ENCODE measurements around the gene DAB2IP. TPM values are rescaled to one million over a fixed set of nuclear protein-coding genes. Genes with fewer than 3 reads are reported as not detected.

Gene DAB2IP
- total RNA-seq, 1 donor from 2014 or later: 27.3 TPM

DNA sequence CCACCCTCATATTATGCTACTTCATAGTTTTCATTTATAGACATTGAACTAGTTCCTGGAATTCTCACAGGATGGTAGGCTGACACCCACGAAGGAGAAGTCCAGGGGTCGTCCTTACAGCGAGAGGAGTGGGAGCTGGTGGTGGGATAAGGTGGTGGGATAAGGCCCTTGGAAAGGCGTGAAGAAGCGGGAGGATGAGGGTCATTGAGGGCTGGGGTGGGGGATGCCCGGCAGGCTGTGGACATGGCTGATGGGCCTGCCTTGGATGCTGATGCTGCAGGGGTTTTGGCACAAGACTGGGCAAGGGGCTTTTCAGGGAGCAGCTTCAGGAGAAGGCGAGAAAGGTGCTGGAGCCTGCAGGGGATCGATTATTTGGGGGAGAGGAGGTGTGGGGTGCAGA is 9.4 kb downstream of the DAB2IP start:
- ATAC-seq: no peak
- no peak for DNase-seq (ENCODE audit: low spot score)

DNA sequence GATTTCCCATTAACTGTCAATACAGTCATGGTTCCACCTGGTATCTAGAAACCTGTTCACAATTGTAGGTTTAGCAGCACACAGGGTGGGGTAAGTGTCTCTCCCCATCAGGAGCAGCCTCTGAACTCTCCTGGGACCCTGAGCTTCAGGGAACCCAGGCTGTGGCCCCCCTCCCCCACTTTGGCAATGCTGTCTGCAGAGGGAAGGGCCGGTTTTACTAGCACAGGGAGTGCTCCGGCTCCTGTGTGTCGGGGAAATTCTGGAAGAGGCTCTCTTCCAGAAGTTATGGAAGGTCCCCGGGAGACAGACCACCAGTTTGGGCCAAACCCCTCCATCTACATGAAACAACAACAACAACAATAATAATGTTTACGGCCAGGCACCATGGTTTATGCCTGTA is 9.9 kb downstream of the DAB2IP start:
- ATAC-seq (no peak), DNase-seq (ENCODE audit: low spot score) (no peak)

DNA sequence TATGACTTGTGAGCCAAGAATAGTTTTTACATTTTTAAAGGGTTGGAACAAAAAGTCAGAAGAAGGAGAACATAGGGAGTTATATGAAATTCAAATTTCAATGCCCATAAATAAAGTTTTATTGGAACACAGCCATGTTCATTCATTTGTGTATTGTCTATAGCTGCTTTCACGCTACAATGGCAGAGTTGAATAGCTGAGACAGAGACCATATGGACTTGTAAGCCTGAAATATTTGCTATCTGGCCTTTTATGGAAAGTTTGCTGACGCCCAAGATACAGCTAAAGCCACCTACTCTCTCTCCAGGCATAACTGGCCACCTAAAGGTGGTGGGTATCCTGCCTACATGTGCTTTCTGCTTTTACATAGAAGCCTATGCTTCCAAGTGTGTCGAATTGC is 10.9 kb downstream of the DAB2IP start:
- ATAC-seq (no peak), DNase-seq (ENCODE audit: low spot score) (no peak)

DNA sequence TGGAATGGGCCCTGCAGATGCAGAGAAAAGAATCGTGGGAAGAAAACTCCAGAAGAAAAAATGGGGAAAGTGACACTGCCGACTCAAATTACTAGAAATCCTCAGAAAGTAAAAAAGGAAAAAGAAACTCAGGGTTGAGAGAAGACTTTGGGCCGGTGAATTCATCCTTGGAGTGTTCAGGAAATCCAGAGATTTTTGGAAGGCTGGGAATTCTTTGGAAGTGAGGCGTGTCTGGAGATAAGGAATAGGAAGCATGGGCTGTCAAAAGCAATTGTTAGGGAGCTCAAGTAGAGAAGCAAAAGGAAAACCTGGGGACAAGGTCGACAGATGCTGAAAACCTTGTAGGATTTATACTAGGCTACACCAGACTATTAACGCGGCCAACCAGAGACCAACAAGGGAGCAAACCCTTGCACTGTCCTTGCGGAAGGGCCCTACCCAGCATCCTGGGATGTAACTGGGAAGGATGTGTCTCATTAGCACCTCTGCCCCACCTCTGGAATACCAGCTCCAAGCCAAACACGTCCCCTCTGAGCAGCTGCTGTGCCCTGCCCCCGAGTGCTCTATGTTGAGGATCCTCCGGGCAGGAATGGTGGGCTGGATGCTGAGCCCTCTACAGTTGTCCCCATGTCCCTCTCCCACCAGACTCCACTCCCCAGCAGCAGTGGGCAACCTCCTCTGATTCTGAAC is 11.6 kb downstream of the DAB2IP start:
- no peak for ATAC-seq
- no peak for DNase-seq (ENCODE audit: low spot score)

DNA sequence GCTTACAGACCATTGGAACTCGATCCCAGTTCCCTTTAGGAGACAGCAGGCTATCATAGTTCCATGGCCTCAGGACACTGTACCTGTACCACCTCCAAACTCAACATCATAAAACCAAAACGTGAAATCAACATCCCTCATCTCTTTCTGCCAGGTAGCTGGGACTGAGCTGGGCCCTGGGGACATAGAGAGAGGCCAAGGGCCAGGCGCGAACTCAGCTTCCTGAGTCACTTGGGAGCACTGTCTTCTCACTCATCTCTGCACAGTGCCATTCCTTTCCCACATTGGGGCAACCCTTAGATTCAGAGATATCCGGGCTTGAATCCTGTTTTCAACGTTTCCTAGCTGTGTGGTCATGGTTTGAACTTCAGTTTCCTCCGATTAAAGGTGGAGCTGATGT is 12.2 kb downstream of the DAB2IP start:
- no peak for ATAC-seq

DNA sequence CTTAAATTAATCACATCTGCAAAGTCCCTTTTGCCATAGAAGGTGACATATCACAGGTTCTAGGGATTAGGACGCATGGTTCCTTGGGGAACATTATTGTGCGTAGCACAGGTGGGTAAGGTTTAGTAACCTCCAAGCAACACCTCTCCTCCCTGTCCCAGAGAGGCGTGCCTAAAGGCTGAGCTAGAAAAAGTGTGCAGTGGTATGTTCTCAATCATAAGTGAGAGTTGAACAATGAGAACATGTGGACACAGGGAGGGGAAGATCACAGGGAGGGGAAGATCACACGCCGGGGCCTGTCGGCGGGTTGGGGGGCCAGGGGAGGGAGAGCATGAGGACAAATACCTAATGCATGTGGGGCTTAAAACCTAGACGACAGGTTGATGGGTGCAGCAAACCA is 14.9 kb downstream of the DAB2IP start:
- DNase-seq (ENCODE audit: low spot score) (no peak), ATAC-seq (no peak)

More for the DNA sequence above, 12.2 kb downstream of the DAB2IP start:
- DNase-seq (ENCODE audit: low spot score): no peak

DNA sequence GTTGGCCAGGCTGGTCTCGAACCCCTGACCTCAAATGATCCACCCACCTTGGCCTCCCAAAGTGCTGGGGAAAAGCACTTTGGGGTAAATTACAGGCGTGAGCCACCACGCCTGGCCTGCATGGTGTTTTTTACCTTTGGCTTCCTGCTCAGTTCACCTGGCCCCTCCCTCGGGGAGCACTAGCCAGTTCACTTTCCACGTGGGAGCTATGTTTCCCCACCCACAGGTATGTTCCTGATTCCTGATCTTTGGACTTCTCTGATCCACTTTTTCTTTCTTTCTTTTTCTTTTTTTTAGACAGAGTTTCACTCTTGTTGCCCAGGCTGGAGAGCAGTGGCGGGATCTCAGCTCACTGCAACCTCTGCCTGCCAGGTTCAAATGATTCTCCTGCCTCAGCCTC is 15.8 kb downstream of the DAB2IP start:
- DNase-seq (ENCODE audit: low spot score): peak; percentile 86
- ATAC-seq: peak; percentile 94

DNA sequence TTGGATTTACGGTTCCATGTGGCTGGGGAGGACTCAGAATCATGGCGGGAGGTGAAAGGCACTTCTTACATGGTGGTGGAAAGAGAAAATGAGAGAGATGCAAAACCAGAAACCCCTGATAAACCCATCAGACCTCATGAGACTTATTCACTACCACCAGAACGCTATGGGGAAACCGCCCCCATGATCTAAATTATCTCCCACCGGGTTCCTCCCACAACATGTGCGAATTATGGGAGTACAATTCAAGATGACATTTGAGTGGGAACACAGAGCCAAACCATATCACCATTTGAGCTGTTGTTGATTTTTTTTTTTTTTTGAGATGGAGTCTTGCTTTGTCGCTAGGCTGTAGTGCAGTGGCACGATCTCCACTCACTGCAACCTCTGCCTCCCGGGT is 16.5 kb downstream of the DAB2IP start:
- ATAC-seq: no peak
- DNase-seq (ENCODE audit: low spot score): no peak

DNA sequence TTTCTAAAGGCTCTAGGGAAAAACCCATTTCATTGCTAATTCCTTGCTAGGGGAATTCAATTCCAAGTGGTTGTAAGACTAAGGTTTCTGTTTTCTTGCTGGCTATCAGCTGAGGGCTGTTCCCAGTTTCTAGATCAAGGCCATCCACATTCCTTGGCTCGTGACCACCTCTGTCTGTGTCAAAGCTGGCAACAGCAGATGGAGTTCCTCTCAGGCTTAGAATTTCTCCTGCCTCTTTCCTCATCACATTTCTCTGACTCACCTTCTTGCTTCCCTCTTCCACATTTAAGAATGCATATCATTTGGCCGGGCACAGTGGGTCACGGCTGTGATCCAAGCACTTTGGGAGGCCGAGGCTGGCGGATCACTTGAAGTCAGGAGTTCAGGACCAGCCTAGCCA is 19.0 kb downstream of the DAB2IP start:
- ATAC-seq (no peak), DNase-seq (ENCODE audit: low spot score) (no peak)

DNA sequence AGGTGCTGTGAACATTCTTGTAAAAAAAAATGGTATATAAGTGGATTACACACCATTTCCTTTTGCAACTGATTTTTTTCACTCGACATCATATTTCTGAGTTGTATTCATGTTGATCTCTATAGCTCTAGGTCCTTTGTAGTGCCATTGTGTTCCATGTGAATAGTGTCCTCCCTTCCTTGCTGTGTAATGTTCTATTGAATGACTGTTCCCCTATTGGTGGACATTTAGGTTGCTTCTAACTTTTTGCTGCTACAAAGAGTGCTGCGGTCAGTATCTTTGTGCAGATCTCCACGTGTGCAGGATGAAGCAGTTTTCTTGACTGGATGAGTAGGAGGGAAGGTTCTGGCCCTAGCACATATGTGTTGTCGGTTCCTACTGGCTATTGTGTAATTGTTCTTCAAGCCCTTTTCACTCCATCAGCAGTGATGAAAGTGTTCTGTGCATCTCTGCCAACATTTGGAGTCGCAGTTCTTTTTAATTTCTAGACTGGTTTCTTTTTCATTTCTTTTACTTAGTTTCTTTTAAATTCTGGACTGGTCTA is 20.2 kb downstream of the DAB2IP start:
- no peak for DNase-seq (ENCODE audit: low spot score)
- peak; percentile 23 for ATAC-seq

DNA sequence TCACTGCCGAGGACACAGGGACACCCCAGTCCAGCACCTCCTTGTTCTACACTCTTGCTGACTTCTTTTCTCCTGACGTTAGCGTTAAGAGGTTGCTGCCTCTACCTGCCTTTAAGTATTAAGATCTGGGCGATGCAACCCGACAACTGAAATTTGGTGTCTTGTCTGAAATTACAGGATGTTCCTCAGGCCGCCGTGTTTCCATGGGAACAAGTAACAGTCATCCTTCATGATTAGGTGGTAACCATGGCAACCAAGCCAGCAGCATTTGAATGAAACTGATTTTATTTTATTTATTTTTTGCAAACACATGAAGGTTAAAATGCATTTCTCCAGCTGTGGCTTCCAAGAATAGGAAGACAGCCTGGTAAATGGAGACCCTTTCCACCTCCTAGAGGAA is 20.8 kb downstream of the DAB2IP start:
- no peak for DNase-seq (ENCODE audit: low spot score)

DNA sequence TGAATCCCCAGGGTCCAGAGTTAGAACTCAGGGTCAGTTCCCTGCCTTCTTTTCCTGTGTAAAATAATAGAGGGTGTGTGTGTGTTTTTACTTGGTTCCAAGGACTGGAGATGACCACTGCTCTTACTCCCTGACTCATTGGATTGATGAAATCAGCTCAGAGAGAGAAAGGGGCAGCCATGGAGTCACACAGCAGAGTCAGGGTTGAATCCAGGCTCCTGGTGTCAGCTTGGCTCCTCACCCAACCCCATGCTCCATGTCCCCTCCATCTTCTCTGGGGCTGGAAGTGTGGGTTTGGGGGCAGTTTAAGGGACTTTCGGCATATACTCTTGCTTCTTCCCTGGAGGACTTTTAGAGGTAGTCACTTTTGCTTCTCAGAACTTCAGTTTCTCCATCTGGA is 21.6 kb downstream of the DAB2IP start:
- ATAC-seq (no peak), DNase-seq (ENCODE audit: low spot score) (no peak)

More for the DNA sequence above, 20.8 kb downstream of the DAB2IP start:
- ATAC-seq: no peak

DNA sequence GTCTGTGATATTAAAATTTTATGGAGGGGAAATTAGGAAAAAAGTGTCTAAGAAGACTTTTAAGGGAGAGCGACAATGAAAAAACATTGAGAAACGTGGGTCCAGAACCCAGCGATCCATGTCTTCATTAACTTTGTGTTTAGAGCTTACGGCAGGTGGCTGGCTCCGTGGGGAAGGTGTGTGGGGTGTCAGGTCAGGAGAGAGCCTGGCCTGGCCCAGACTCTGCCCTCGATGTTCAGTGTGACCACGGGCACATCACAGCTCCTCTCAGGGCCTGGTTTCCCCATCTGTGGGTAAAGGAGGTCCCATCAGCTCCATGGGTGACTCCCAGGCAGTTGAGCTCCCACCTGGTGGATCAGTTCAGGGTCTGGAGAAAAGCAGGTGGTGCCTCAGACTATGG is 22.1 kb downstream of the DAB2IP start:
- ATAC-seq: no peak

DNA sequence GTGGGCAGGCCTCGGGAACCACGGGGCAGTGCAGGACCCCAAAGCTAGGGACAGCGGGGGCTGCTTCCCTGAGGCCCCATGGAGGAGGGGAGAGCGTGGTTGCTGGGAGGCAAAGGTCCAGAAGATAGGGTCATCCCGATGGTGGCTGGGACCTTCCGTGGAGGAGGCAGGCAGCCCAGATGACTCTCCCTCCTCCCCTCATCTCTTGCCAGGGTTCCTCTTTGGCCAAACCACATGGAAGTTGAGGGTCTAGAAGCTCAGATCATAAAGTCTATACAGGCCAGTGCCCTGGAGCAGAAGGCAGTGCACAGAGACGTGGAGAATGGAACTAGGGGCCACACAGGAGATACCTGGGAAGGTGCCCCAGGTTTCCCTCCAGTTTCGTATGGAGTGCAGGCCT is 22.6 kb downstream of the DAB2IP start:
- ATAC-seq (no peak), DNase-seq (ENCODE audit: low spot score) (no peak)

More for the DNA sequence above, 22.1 kb downstream of the DAB2IP start:
- no peak for DNase-seq (ENCODE audit: low spot score)

DNA sequence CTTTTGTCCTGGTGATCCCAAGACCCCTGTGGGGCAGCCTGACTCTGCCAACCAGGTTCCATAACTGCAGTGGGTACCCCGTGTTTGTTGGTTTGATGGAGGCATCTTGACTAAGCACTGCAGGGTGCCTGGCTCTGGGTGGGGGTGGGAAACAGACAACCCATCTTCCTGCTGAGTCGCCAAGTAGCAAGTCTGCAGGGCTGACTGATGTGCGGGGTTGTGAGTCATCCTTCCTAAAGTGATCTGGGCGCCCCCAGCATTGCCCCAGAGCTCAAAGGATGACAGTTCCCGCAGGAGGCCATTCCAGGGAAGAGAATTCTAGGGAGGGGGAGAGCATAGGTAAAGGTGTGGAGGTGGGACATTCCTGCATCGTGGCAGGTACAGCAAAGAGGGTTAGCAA is 23.5 kb downstream of the DAB2IP start:
- ATAC-seq: no peak
- DNase-seq (ENCODE audit: low spot score): no peak

DNA sequence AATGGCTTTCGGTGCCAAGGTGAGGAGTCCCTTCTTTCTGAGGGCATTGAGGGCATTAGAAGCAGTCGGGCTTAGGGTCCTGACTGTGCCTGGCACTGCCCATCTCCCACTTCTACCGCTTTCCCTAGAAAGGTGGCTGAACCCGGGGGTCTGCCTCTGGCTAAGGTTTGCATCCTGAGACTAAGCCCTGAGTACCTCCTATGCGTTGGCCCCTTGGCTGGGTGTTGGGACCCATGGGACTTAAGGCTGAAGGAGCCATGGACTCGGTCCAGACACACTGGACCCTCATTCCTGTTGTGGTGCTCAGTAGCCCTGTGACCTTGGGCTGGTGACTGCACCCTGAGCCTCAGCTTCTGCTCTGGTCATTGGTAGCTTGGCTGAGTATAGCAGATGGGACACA is 23.9 kb downstream of the DAB2IP start:
- ATAC-seq: peak; percentile 7
- no peak for DNase-seq (ENCODE audit: low spot score)

DNA sequence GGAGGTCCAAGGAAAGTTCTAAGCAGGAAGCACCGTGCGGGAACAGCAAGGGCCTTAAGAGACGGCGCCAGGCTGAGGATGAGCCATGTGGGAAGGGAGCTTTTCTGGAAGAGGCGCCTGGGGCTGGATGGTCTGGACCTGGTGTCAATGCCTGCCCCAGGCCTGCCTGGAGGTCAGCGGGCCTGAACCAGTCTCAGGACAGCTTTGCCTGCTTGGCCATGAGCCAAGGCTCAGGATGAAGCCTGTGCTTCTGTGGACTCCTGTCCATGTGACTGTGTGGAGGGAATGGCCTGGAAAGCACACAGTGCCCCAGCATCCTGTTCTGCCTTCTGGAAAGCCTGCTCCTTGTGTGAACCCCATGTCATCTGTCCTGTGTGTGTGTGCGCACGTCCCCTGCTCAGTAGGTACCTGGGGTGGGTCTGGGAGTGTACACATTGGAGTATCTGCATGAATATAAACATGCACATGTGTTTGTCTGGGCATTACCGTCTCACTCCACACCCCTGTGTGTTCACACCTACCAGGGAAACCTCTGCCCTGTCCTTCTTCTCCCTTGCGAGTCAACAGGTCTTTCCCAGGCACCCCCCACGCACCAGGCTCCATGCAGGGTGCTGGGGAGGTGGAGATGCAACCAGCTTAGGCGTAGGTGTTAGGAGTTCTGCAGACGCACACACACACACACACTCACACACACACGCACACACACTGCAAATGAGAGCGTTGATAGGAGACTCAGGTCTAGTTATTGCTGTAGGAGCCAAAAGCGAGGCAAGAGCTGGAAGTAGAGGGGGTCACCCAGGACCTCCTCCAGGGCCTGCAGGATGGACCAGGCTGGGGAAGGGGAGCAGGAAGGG is 24.8 kb downstream of the DAB2IP start:
- ATAC-seq: peak; percentile 94
- DNase-seq (ENCODE audit: low spot score): peak; percentile 91

DNA sequence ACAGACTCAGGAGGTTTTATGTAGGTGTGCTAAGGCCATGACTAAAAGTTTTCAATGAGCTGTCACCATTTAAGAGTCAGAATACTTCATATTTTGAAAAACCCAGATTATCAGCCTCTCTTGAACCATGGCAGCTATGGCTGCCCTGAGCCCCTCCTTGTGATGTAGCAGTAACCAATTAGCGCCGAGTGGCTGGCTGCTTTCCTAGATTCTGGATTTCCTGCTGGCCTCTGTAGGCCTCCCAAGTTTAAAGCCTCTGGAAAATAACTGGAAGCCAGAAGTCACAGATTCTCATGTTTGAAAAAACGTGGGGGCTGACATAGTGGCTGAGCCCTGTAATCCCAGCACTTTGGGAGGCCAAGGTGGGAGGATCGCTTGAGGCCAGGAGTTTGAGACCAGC is 25.5 kb downstream of the DAB2IP start:
- ATAC-seq: no peak
- no peak for DNase-seq (ENCODE audit: low spot score)

DNA sequence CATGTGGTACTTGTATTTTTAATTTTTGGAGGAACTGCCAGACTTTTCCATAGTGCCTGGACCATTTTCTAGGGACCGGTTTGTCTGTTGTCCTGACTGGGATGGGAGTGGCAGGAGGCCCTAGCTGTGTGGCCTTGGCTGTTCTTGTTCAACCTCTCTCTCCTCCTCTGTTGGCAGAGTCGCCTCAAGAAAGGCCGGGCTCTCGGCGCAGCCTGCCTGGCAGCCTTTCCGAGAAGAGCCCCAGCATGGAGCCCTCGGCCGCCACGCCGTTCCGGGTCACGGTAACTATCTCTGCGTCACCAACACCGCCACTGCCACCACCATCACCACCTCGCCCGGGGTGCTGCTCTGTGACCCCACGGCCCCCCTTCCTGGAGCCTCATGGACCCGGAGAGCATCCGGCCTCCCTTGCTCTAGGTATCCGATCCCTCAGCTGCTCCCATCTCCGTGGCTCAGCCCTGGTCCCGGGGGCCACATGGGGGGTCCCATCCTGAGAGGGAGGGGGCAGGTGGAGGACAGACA is 27.1 kb downstream of the DAB2IP start:
- no peak for DNase-seq (ENCODE audit: low spot score)
- no peak for ATAC-seq

DNA sequence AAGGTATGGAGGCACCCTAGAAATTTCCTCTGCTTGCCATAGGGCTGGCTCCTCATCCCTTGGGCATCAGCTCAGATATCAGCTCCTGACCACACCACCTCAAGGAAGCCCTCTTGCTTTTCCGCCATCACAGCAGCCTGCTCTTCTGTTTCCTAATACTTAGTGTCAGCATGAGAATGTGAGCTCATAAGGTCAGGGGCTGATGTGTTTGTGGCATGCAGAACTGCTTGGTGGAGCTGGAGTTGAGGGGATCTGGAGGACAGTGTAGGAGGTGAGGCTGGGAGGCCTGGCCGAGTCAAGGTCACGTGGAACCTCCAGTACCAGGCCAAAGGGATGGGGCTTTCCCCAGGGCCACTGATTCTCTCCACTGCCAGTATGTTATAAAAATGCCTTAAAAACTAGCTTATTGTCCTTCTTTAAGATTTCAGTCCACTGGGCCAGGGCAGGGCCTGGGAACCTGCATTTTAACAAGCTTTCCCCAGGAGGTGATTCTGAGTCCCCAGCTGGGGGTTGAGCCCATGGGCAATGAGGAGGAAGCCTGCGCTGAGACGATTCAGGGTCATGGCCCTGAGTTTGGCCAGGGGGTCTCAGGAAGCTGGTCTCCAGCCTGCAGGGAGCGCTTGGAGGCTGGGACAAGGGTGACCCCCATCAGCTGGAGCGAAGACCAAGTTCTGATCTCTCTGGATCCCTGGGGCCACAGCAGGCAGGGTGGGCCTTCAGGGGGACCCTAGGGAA is 28.6 kb downstream of the DAB2IP start:
- DNase-seq (ENCODE audit: low spot score): no peak
- ATAC-seq: no peak

DNA sequence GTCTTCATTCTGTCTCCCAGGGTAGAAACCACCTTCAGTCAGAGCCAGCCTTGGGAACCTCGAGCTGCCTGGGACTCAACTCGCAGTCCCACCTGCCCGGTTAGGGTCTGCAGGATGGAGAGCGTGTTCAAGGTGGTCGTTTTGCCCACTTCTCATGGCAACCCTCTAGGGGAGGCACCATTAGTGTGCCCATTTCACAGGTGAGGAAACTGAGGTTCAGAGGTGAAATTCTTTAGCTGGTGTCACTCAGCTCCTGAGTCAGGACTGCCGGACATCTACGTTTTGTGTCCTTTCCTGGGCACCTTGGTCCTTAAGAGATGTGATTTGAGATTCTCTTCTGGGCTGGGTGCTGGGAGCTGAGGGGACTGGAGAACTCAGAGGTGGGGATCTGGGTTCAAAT is 30.0 kb downstream of the DAB2IP start:
- DNase-seq (ENCODE audit: low spot score) (no peak), ATAC-seq (no peak)
